Fibroblast of peridontal ligament (primary cell): Measurements from ENCODE around the gene GCKR.

ENCODE experiments used
- DNase-seq: peaks from one replicate; pipeline ENCODE4 v3.0.0-alpha.2; 2010; ENCODE audit errors: extremely low read depth

Gene GCKR

GRCh38 chr2:27496357-27497287, at the start of gene GCKR:
Gene GCKR, plus strand, starts transcription at chr2:27496839. Its CDS starts 66 bp downstream, at chr2:27496905.
- peak; percentile 32 for DNase-seq

GRCh38 chr2:27448381-27448780, 48.3 kb upstream of the GCKR start:
- DNase-seq = no peak

- no peak for DNase-seq
These were observed 45.5 kb upstream of the GCKR start for GRCh38 chr2:27451095-27451494.

- no peak for DNase-seq
These were observed 42.7 kb upstream of the GCKR start for GRCh38 chr2:27453968-27454367.

- no peak for DNase-seq
These were observed 35.5 kb upstream of the GCKR start for GRCh38 chr2:27461118-27461517.

- DNase-seq = no peak
These were observed 32.2 kb upstream of the GCKR start for GRCh38 chr2:27464443-27464842.

GRCh38 chr2:27471961-27472360, 24.7 kb upstream of the GCKR start:
- DNase-seq = no peak

GRCh38 chr2:27485496-27485895, 11.1 kb upstream of the GCKR start:
- DNase-seq = no peak

- DNase-seq = peak; percentile 36
These were observed 7.5 kb upstream of the GCKR start for GRCh38 chr2:27489118-27489497.

- DNase-seq = peak; percentile 97
These were observed 6.9 kb upstream of the GCKR start, which contains the start of gene IFT172 for GRCh38 chr2:27489498-27490397. Gene IFT172, minus strand, starts transcription at chr2:27489743. Its CDS starts 90 bp downstream, at chr2:27489653.

GRCh38 chr2:27492557-27492956, 4.1 kb upstream of the GCKR start:
- no peak for DNase-seq

GRCh38 chr2:27493948-27494283, 2.7 kb upstream of the GCKR start:
- no peak for DNase-seq

- DNase-seq = peak; percentile 54
These were observed 2.2 kb upstream of the GCKR start for GRCh38 chr2:27494284-27494943.

- DNase-seq = no peak
These were observed 1.6 kb upstream of the GCKR start, which contains the start of gene FNDC4 for GRCh38 chr2:27494944-27495554. Gene FNDC4, minus strand, starts transcription at chr2:27495200. Its CDS starts 521 bp downstream, at chr2:27494679.

- no peak for DNase-seq
These were observed 741 bp upstream of the GCKR start for GRCh38 chr2:27495840-27496356.

- DNase-seq = no peak
These were observed 619 bp downstream of the GCKR start for GRCh38 chr2:27497288-27497627.

- DNase-seq = no peak
These were observed 2.3 kb downstream of the GCKR start for GRCh38 chr2:27498975-27499374.

- DNase-seq = no peak
These were observed 4.4 kb downstream of the GCKR start for GRCh38 chr2:27501042-27501441.

- peak; percentile 12 for DNase-seq
These were observed 5.5 kb downstream of the GCKR start for GRCh38 chr2:27502142-27502541.

GRCh38 chr2:27506587-27506986, 9.9 kb downstream of the GCKR start:
- no peak for DNase-seq

- no peak for DNase-seq
These were observed 10.7 kb downstream of the GCKR start for GRCh38 chr2:27507293-27507692.
